Measurements from ENCODE around the gene NDUFAF7. TPM values are rescaled to one million over a fixed set of nuclear protein-coding genes. Genes with fewer than 3 reads are reported as not detected.

NDUFAF7 gene
- total RNA-seq, 1 experiment from 2014 or later, result 103 TPM

- no peaks in the 10 kb centered on the region for H3K27me3 ChIP-seq (ENCODE audit: insufficient read depth, low read length)
- H3K23me2 ChIP-seq (ENCODE audit: insufficient read length, low read depth, low read length, poor library complexity, severe bottlenecking), result no peaks in the 10 kb centered on the region
- H2AK5ac ChIP-seq (ENCODE audit: insufficient read length, low read length), result no peak overlapping the region
- no peak overlapping the region for H3K4ac ChIP-seq (ENCODE audit: low read depth, low read length)
- H4K20me1 ChIP-seq (ENCODE audit: control insufficient read depth, insufficient read depth, insufficient read length), result no peaks in the 10 kb centered on the region
- H3K9me3 ChIP-seq (ENCODE audit: control insufficient read depth, low read depth, low read length), result no peaks in the 10 kb centered on the region
- Mint-ChIP-seq H3K9me3 (no peaks in the 10 kb centered on the region), H3K27ac (peak overlapping the region in 1 of 3 experiments; percentile 48; a peak in 1 of 7 replicates), H3K36me3 (ENCODE audit: insufficient read depth in 1 of 3, low read depth in 3 of 3) (peaks cover 10 to 53% (median 47%) of the 10 kb centered on the region in 3 experiments; a peak in 5 of 7 replicates), H3K27me3 (ENCODE audit: low read depth) (no peaks in the 10 kb centered on the region), H3K4me3 (no peak overlapping the region), H3K4me1 (peaks cover 7 to 16% of the 10 kb centered on the region in 2 experiments)
- no peak overlapping the region for H3K23ac ChIP-seq (ENCODE audit: insufficient read length, low read depth, low read length)
- no peak overlapping the region for H2BK12ac ChIP-seq (ENCODE audit: insufficient read length, low read depth, low read length)
- no peak overlapping the region for H2BK20ac ChIP-seq (ENCODE audit: low read depth, low read length, poor library complexity, severe bottlenecking)
- no peak overlapping the region for H2BK120ac ChIP-seq (ENCODE audit: low read depth, low read length, poor library complexity, severe bottlenecking)
- H3T11ph ChIP-seq (ENCODE audit: low read length), result no peak overlapping the region
- H3K4me1 ChIP-seq (ENCODE audit: insufficient read depth, low read length), result peaks cover 2% of the 10 kb centered on the region; the same call in 1 of the 2 replicates
- no peak overlapping the region for H3K14ac ChIP-seq (ENCODE audit: insufficient read depth, low read length)
- no peak overlapping the region for H2AFZ ChIP-seq (ENCODE audit: low read length)
- DNase-seq, result no peak
- no CpG with 5 or more reads among the region's 6 CpGs for WGBS (ENCODE audit: extremely low coverage, insufficient read length, low lambda C conversion rate)
- TF ChIP-seq CTCF (conservative IDR thresholded peaks at IDR 0.05), result no peak
- no peak overlapping the region for H4K91ac ChIP-seq (ENCODE audit: insufficient read length, low read depth, low read length)
- no peak overlapping the region for H3K9ac ChIP-seq (ENCODE audit: extremely low read depth, insufficient read length, low read length)
- no peak overlapping the region for H3K18ac ChIP-seq (ENCODE audit: insufficient read length, low read depth, low read length)
- H3K79me2 ChIP-seq (ENCODE audit: insufficient read depth, low read length), result no peaks in the 10 kb centered on the region
- H4K8ac ChIP-seq (replicated peaks; ENCODE audit: insufficient read length, low read depth, low read length), result no peak overlapping the region
- H2BK15ac ChIP-seq (ENCODE audit: low read depth, low read length), result no peak overlapping the region
- H2BK5ac ChIP-seq (ENCODE audit: insufficient read length, low read length), result no peak overlapping the region
- H3K56ac ChIP-seq (ENCODE audit: insufficient read length, low read depth, low read length), result no peak overlapping the region
- H3K27ac ChIP-seq (ENCODE audit: insufficient read length, low read depth, low read length), result no peak overlapping the region
- H3K4me2 ChIP-seq (ENCODE audit: insufficient read depth, insufficient read length, low read length), result no peak overlapping the region
- no peaks in the 10 kb centered on the region for H3K79me1 ChIP-seq (ENCODE audit: insufficient read depth, low read depth, low read length, poor library complexity, severe bottlenecking)
- H4K5ac ChIP-seq (ENCODE audit: insufficient read length, low read depth, low read length), result no peak overlapping the region
These were observed 43.0 kb downstream of the NDUFAF7 start for GRCh38 chr2:37274359-37274965.

Measured in H9 (cell line).